MM.1S (cell line): ENCODE results near the gene XCL2.

Source experiments
- CTCF ChIP-seq: fragments of 300-600 bp; sonication (generic); IDR thresholded peaks from 2 replicates; pipeline ENCODE4 v1.5.1; 2016; ENCODE audit warnings: antibody characterized with exemption, low read length, mixed read lengths
- EZH2 ChIP-seq: fragments of 300-600 bp; sonication (generic); optimal IDR thresholded peaks from 2 replicates; pipeline ENCODE3; 2017; ENCODE audit warnings: low read depth, mild to moderate bottlenecking, antibody characterized with exemption, low read length, mixed read lengths
- EZH2phosphoT487 ChIP-seq: fragments of 300-600 bp; sonication (generic); IDR thresholded peaks from 2 replicates; pipeline ENCODE4 v1.6.1; 2018; ENCODE audit warnings: antibody characterized with exemption, low read length

GRCh38 chr1:168529518-168529917 is 14.3 kb downstream of the XCL2 start:
- no peak for TF ChIP-seq CTCF
- TF ChIP-seq EZH2phosphoT487, result no peak
- TF ChIP-seq EZH2, result no peak
